GM21717 (cell line): Measurements from ENCODE around the gene CALML6.

Experiments used
- ATAC-seq: cut with Tn5 transposase; IDR thresholded peaks from one replicate; pipeline ENCODE4 v1.9.1; 2021; ENCODE audit warnings: mild to moderate bottlenecking, moderate library complexity; ENCODE audit not compliant: unreplicated experiment

Gene CALML6

DNA sequence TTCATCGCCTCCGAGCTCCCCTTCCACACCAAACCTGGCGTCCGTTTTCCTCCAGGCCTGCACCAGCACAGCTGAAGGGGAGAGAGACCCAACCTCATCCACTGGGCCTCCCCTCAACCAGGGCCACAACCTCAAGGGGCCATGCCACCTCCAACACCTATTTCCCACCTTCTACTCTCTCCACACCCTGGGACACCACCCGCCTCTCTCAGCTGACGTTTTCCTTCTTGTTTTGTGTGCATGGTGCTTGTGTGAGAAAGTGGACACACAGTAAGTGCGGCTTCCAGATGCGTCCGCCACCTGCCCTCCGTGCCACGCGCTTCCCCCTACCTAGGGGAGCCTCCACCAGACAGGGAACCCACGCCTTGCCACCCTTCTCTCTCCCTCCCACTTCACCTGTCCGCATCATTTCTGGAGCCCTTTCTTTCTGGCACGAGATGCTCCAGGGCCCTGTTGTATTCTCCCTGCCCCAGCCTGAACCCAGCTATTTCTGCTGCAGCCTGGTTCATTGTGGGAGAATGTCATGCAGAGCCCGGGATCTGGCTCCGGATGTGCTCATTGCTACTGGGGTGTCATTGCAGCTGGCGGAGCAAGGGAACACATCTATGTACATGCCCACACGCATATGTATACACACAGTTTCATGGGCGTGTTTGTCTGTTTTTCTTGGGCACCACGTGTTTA, 22.8 kb upstream of the CALML6 start:
- no peak for ATAC-seq

- no peak for ATAC-seq
Observed at GRCh38 chr1:1892763-1893120, 22.3 kb upstream of the CALML6 start.

DNA sequence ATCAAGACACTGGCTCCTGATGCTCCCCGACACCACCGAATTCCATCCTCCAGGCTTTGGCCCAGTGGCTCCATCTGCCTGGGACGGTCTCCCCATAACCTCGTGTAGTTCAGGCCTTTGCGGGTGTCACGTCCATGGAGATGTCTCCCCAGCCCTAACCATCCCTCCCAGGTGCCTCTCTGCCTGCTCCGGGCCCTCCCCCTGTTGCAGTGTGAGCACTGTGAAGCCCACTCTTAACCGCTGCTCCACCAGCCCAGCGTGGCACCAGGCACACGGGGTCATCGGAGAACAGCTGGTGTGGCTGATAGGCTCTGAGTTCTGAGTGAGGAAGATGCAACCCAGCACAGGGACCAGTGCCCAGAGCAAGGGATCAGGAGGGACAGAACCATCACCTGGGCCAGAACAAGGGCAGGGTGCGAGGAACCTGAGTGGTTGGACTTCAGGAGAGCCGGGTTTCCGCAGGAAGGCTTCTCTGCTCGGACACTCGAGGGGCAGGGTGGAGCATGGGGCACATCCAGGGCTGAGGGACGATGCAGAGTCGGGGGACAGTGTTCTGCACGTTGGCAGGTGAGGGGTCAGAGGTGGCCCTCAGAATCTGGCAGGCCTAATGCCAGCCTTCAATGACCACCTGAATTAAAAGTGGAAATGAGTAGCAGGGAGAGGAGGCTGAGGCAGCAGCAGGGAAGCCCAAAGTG, 21.6 kb upstream of the CALML6 start:
- ATAC-seq = no peak

- no peak for ATAC-seq
Observed at GRCh38 chr1:1893997-1894353, 21.1 kb upstream of the CALML6 start.

- ATAC-seq = no peak
Observed at GRCh38 chr1:1894354-1895059, 20.6 kb upstream of the CALML6 start.

DNA sequence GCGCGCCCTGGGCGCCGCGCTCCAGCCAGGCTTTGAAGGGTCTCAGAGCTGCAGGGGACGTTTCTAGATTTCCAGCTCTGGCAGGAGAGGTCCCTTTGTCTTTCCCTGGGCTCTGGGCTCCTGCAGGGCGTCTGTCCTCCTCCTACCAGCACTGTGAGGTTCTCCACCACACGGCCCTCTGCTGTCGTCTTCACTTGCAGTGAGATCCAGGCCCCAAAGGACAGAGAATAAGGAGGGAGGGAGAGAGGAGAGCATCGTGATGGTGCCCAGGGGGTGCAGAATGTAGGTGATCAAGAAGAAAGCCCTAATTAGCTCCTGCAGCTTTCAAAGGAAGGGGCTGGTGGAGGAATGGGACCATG, 20.0 kb upstream of the CALML6 start:
- ATAC-seq = no peak

DNA sequence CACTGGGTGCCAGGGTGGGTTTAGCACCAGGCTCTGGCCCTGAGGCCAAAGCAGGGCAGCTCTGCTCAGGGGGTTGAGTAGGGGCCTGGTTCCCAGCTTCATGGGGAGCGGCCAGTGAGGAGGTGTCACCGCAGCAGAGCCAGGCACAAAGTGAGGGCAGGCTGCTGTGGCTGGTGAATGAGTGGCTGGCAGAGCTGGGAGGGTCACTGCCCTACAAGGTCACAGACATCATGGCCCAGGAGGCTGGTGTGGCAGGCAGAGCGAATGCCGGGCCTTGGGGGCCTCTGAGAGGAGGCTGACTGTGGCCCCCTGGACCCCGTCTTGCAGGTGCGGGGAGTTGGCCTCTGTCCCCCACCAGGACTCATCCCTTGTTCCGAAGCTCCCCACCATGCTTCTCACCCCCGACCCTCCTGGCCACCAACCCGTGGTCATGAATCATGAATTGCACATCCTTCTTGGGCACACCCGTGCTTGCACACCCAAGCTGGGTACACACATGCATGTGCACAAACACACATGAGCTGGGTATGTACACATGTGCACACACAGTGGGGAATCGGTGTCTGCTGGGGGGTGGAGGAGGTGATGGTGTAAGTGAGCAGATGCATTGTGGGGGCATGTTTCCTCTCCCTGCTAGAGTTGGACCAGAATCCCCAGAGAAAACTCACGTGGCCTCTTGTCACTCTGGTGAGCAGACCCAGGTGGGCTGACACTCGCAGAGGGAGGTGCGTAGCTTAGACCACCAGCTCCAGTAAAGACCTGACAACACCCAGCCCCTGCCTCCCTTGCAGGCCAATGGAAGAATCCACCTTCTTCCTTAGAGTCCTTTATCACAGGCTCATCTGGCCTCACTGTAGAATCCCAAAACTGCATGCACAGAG, 19.4 kb upstream of the CALML6 start:
- no peak for ATAC-seq

- no peak for ATAC-seq
Observed at GRCh38 chr1:1898246-1898933, 16.7 kb upstream of the CALML6 start.

DNA sequence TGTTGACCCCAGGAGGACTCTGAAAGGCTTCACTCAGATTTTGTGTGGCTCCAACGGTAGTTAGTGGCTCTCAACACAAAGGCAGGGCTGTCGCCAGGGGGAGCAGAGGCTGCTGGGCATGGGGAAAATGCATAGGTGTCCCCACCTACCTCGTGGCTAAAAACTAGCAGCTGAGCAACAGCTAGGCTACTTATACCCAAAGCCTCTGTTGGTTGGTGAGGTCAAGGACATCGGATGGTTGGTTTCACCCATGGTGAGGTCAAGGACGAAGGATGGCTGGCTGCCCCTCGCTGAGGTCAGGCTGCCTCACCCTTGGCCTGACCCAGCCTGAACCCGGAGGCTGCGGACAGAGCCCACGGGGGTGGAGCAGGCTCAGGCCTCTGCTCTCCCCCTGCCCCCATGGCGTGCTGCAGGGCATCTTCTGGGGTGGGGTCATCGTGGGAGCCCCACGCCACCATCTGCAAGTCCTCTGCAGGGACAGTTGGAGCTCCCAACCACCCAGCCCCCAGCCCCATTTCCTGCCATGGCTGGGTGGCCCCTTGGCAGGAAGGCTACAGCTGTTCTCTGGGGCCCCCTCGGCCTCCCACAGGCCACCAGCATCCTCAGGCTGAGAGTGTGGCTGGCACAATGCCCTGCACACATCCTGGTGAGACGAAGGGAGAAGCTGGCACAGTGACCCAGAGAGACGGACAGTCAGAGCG, 15.6 kb upstream of the CALML6 start:
- no peak for ATAC-seq

DNA sequence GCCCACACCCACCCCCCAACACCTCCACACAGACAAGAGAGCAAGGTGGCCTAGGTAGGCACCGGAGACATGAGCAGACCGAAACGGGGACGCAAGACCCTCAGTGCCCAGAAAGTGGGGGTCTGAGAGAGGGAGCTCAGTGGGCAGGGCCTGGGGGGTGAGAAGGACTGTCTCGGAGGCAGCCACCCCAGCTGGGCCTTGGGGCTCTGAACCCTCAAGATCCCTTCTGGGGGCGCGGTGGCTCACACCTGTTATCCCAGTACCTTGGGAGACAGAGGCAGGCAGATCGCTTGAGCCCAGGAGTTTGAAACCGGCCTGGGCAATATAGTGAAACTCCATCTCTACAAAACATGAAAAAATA, 15.1 kb upstream of the CALML6 start:
- no peak for ATAC-seq

DNA sequence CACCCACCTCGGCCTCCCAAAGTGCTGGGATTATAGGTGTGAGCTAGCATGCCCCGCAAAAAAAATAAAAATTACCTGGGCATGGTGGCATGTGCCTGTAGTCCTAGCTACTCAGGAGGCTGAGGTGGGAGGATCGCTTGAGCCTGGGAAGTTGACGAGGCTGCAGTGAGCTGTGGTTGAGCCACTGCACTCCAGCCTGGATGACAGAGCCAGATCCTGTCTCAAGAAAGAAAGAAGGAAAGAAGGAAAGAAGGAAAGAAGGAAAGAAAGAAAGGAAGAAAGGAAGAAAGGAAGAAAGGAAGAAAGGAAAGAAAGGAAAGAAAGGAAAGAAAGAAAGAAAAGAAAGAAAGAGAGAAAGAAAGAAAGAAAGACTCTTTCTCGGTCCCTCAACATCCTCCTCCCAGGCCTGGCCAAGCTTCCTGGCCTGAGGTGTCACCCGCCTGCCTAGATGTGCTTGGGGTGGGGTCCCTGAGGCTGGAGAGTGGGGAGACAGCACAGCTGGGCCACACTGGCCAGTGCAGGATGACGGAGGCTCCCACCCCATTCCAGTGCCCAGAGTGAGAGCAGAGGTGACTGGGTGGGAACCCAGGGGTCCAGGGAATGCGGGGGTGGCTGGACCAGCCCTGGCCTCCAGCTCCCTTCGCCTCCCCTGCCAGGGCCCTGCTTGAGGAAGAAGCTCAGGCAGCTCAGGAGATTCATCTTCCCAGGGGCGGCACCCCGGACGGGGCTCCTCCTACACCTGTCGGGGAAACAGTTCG, 14.0 kb upstream of the CALML6 start:
- no peak for ATAC-seq

DNA sequence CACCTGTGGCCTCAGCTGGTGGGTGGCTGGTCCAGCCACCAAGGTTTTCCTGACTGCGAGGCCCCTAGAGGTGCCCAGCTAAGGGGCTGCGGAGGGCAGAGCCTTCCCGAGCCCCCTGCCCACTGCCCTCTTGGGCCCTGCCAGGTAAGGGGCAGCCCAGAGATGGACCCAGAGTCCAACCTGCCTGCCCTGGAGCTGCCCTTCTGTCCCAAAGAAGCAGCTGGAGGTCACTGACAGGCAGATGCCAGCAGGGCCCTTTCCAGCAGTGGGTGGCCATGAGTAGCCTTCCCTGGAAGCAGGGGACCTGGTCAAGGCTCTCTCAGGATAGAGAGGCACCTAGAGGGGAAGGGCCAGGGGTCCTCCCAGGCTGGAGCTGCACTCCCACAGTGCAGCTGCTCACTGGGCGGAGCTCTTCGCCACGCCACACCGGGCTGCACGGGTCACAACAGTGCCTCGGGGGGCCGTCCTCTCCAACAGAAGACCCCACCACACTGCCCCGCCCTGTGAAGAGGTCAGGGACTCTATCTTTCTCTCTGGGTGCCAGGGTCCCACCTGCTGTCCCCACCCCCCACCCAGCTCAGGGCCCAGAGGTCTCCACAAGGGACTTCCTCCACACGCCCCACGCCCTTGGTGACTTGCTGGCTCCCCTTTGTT, 13.3 kb upstream of the CALML6 start:
- no peak for ATAC-seq

- ATAC-seq = no peak
Observed at GRCh38 chr1:1903224-1903623, 11.8 kb upstream of the CALML6 start.

- no peak for ATAC-seq
Observed at GRCh38 chr1:1906185-1907097, 8.6 kb upstream of the CALML6 start.

GRCh38 chr1:1907098-1907736, 7.8 kb upstream of the CALML6 start:
- no peak for ATAC-seq

- ATAC-seq = peak; percentile 22
Observed at GRCh38 chr1:1908506-1908791, 6.6 kb upstream of the CALML6 start.

GRCh38 chr1:1910033-1910465, 5.0 kb upstream of the CALML6 start:
- no peak for ATAC-seq
